GM19467 (cell line): Measurements from ENCODE around the gene FOXN3.

Experiments used
- ATAC-seq: cut with Tn5 transposase; IDR thresholded peaks from one replicate; pipeline ENCODE4 v1.9.1; 2021; ENCODE audit warnings: mild to moderate bottlenecking, moderate library complexity; ENCODE audit not compliant: unreplicated experiment

Gene FOXN3

GRCh38 chr14:89143595-89143994 is 273.4 kb downstream of the FOXN3 start:
- ATAC-seq, result no peak

- no peak for ATAC-seq
Measured at GRCh38 chr14:89142366-89142765, 274.7 kb downstream of the FOXN3 start.

GRCh38 chr14:89141862-89142261 is 275.2 kb downstream of the FOXN3 start:
- no peak for ATAC-seq

- ATAC-seq, result no peak
Measured at GRCh38 chr14:89140326-89140725, 276.7 kb downstream of the FOXN3 start.

- no peak for ATAC-seq
Measured at GRCh38 chr14:89139404-89140247, 277.4 kb downstream of the FOXN3 start.

GRCh38 chr14:89138846-89139245 is 278.2 kb downstream of the FOXN3 start:
- no peak for ATAC-seq

GRCh38 chr14:89137526-89138163 is 279.4 kb downstream of the FOXN3 start:
- no peak for ATAC-seq

GRCh38 chr14:89136587-89136986 is 280.4 kb downstream of the FOXN3 start:
- no peak for ATAC-seq

- ATAC-seq, result no peak
Measured at GRCh38 chr14:89134640-89135039, 282.4 kb downstream of the FOXN3 start.

GRCh38 chr14:89131004-89131750 is 285.9 kb downstream of the FOXN3 start:
- ATAC-seq, result no peak

- no peak for ATAC-seq
Measured at GRCh38 chr14:89129570-89129969, 287.5 kb downstream of the FOXN3 start.

GRCh38 chr14:89128311-89129026 is 288.6 kb downstream of the FOXN3 start:
- ATAC-seq, result no peak

- no peak for ATAC-seq
Measured at GRCh38 chr14:89126461-89126860, 290.6 kb downstream of the FOXN3 start.

GRCh38 chr14:89125216-89125615 is 291.8 kb downstream of the FOXN3 start:
- ATAC-seq, result no peak

- ATAC-seq, result no peak
Measured at GRCh38 chr14:89123851-89124250, 293.2 kb downstream of the FOXN3 start.

- no peak for ATAC-seq
Measured at GRCh38 chr14:89123215-89123614, 293.8 kb downstream of the FOXN3 start.

GRCh38 chr14:89121968-89122620 is 294.9 kb downstream of the FOXN3 start:
- ATAC-seq, result no peak

GRCh38 chr14:89117012-89117411 is 300.0 kb downstream of the FOXN3 start:
- ATAC-seq, result no peak

GRCh38 chr14:89114109-89114508 is 302.9 kb downstream of the FOXN3 start:
- ATAC-seq, result no peak

- no peak for ATAC-seq
Measured at GRCh38 chr14:89112720-89113119, 304.3 kb downstream of the FOXN3 start.
